IMR-90 (cell line): Measurements from ENCODE around the gene FRYL. TPM values are rescaled to one million over a fixed set of nuclear protein-coding genes. Genes with fewer than 3 reads are reported as not detected.

Experiments
- ATAC-seq: fragments of 200-7000 bp; cut with Tn5 transposase; 2 replicates; pipeline ENCODE4 v1.9.1; 2020; ENCODE audit warnings: low read depth, mild to moderate bottlenecking, moderate library complexity
- BruUV-seq: library from RNA; stranded (reverse); fragments of 400-500 nt; replicated peaks from 2 replicates; lab custom pipeline; 2021; lab: Mats Ljungman, UMichigan
- CTCF ChIA-PET: fragments of 300-600 bp; formaldehyde crosslinking; extraction: SDS; loops from one replicate; lab custom pipeline; 2021; ENCODE audit warnings: antibody characterized with exemption; lab: Yijun Ruan, JAX
- POLR2A ChIA-PET: fragments of 300-600 bp; sonication (Branson Sonifier 250); formaldehyde crosslinking; loops from one replicate; lab custom pipeline; 2022; ENCODE audit warnings: antibody characterized with exemption; ENCODE audit not compliant: unreplicated experiment; lab: Charles Lee
- DNase-seq: peaks from one replicate; pipeline ENCODE4 v3.0.0; 2013
- H2AFZ ChIP-seq: replicated peaks from 2 replicates; pipeline ENCODE3; 2013; ENCODE audit warnings: low read length, mild to moderate bottlenecking; ENCODE audit not compliant: poor library complexity
- H2AK5ac ChIP-seq: 2 replicates; pipeline ENCODE4 v1.6.1; 2013; ENCODE audit warnings: low read depth, low read length, inconsistent platforms
- H2AK9ac ChIP-seq: replicated peaks from 2 replicates; pipeline ENCODE3; 2013; ENCODE audit warnings: mild to moderate bottlenecking, low read depth, low read length, moderate library complexity; ENCODE audit not compliant: poor library complexity
- H2BK120ac ChIP-seq: 2 replicates; pipeline ENCODE4 v1.6.1; 2013; ENCODE audit warnings: low read depth, low read length, inconsistent platforms
- H2BK15ac ChIP-seq: 3 replicates; pipeline ENCODE4 v1.6.1; 2013; ENCODE audit warnings: low read depth, low read length, inconsistent platforms
- H2BK20ac ChIP-seq: 2 replicates; pipeline ENCODE4 v1.6.1; 2013; ENCODE audit warnings: low read depth, mild to moderate bottlenecking, inconsistent platforms, low read length, moderate library complexity
- H2BK5ac ChIP-seq: 2 replicates; pipeline ENCODE4 v1.6.1; 2013; ENCODE audit warnings: mild to moderate bottlenecking, low read depth, low read length, inconsistent platforms; ENCODE audit not compliant: poor library complexity, severe bottlenecking
- H3K14ac ChIP-seq: replicated peaks from 2 replicates; pipeline ENCODE4 v1.6.1; 2013; ENCODE audit warnings: low read depth, low read length, inconsistent platforms
- H3K18ac ChIP-seq: 2 replicates; pipeline ENCODE4 v1.6.1; 2013; ENCODE audit warnings: low read depth, low read length, control low read depth
- H3K23ac ChIP-seq: 2 replicates; pipeline ENCODE4 v1.6.1; 2013; ENCODE audit warnings: low read depth, low read length, inconsistent platforms
- H3K27ac ChIP-seq: 2 replicates; pipeline ENCODE4 v1.5.1; 2013; ENCODE audit warnings: mild to moderate bottlenecking, control low read depth, low read length; ENCODE audit not compliant: insufficient read depth
- H3K27me3 ChIP-seq: 2 replicates; pipeline ENCODE4 v1.6.1; 2013; ENCODE audit warnings: low read length; ENCODE audit not compliant: control insufficient read depth, insufficient read depth
- H3K36me3 ChIP-seq: 2 replicates; pipeline ENCODE4 v1.6.1; 2013; ENCODE audit warnings: low read length, mixed read lengths; ENCODE audit not compliant: control insufficient read depth, insufficient read depth
- H3K4ac ChIP-seq: 2 replicates; pipeline ENCODE4 v1.6.1; 2013; ENCODE audit warnings: low read depth, low read length, inconsistent platforms
- H3K4me1 ChIP-seq: 2 replicates; pipeline ENCODE4 v1.6.1; 2013; ENCODE audit warnings: low read length, mixed read lengths; ENCODE audit not compliant: control insufficient read depth, insufficient read depth
- H3K4me2 ChIP-seq: 2 replicates; pipeline ENCODE4 v1.6.1; 2013; ENCODE audit warnings: low read depth, mild to moderate bottlenecking, control low read depth, low read length, moderate library complexity
- H3K4me3 ChIP-seq: 2 replicates; pipeline ENCODE4 v1.5.1; 2013; ENCODE audit warnings: low read depth, mild to moderate bottlenecking, control low read depth, low read length, moderate library complexity; ENCODE audit not compliant: insufficient read depth
- H3K56ac ChIP-seq: 2 replicates; pipeline ENCODE4 v1.6.1; 2013; ENCODE audit warnings: low read length, inconsistent platforms; ENCODE audit not compliant: insufficient read depth; ENCODE audit errors: extremely low read depth
- H3K79me1 ChIP-seq, 2 experiments: 2 replicates each; pipeline ENCODE4 v1.6.1; 2013; ENCODE audit warnings: low read length in 2 of 2, inconsistent platforms in 1 of 2, low read depth in 1 of 2
- H3K9ac ChIP-seq: 2 replicates; pipeline ENCODE4 v1.6.1; 2013; ENCODE audit warnings: low read depth, low read length, control low read depth
- H3K9me1 ChIP-seq: 2 replicates; pipeline ENCODE4 v1.6.1; 2013; ENCODE audit warnings: low read length, inconsistent platforms; ENCODE audit not compliant: insufficient read depth
- H3K9me3 ChIP-seq: 2 replicates; pipeline ENCODE4 v1.6.1; 2013; ENCODE audit warnings: low read length; ENCODE audit not compliant: control insufficient read depth, insufficient read depth
- H4K20me1 ChIP-seq: 2 replicates; pipeline ENCODE4 v1.6.1; 2013; ENCODE audit warnings: low read length, inconsistent platforms; ENCODE audit not compliant: insufficient read depth
- H4K5ac ChIP-seq: 2 replicates; pipeline ENCODE4 v1.6.1; 2013; ENCODE audit warnings: mild to moderate bottlenecking, low read depth, low read length, control low read depth
- H4K8ac ChIP-seq, 2 experiments: 2 replicates each; pipeline ENCODE4 v1.6.1; 2013; ENCODE audit warnings: low read depth in 2 of 2, low read length in 2 of 2, control low read depth in 1 of 2, inconsistent platforms in 1 of 2
- H4K91ac ChIP-seq: 2 replicates; pipeline ENCODE4 v1.6.1; 2013; ENCODE audit warnings: low read depth, low read length, inconsistent platforms; ENCODE audit not compliant: insufficient read depth
- BHLHE40 ChIP-seq: fragments of 150-350 bp; IDR thresholded peaks from 2 replicates; pipeline ENCODE4 v1.6.1; 2016; ENCODE audit warnings: mild to moderate bottlenecking, low read depth, low read length
- CEBPB ChIP-seq: IDR thresholded peaks from 2 replicates; pipeline ENCODE4 v1.6.1; 2012; ENCODE audit warnings: low read depth, low read length, improper control_type of control experiment
- CHD1 ChIP-seq: IDR thresholded peaks from 2 replicates; pipeline ENCODE4 v1.6.1; 2012; ENCODE audit warnings: low read depth, low read length, improper control_type of control experiment
- CTCF ChIP-seq: conservative IDR thresholded peaks from 2 replicates; pipeline ENCODE4 v1.5.1; 2012; ENCODE audit warnings: mild to moderate bottlenecking, low read depth, low read length, improper control_type of control experiment
- ELK1 ChIP-seq: fragments of 150-350 bp; IDR thresholded peaks from 2 replicates; pipeline ENCODE4 v1.6.1; 2016; ENCODE audit warnings: low read depth, mild to moderate bottlenecking, low read length, moderate library complexity, borderline replicate concordance
- FOS ChIP-seq: fragments of 150-350 bp; IDR thresholded peaks from 2 replicates; pipeline ENCODE4 v1.6.1; 2016; ENCODE audit warnings: low read depth, low read length
- MAFK ChIP-seq: IDR thresholded peaks from 2 replicates; pipeline ENCODE4 v1.6.1; 2012; ENCODE audit warnings: low read depth, low read length, improper control_type of control experiment
- MAZ ChIP-seq: IDR thresholded peaks from 2 replicates; pipeline ENCODE4 v1.6.1; 2012; ENCODE audit warnings: low read depth, mild to moderate bottlenecking, low read length, improper control_type of control experiment, moderate library complexity, borderline replicate concordance
- MXI1 ChIP-seq: IDR thresholded peaks from 2 replicates; pipeline ENCODE4 v1.6.1; 2012; ENCODE audit warnings: low read depth, mild to moderate bottlenecking, low read length, moderate library complexity, borderline replicate concordance
- NFE2L2 ChIP-seq: fragments of 150-350 bp; IDR thresholded peaks from 2 replicates; pipeline ENCODE4 v1.6.1; 2016; ENCODE audit warnings: low read depth, mild to moderate bottlenecking, low read length
- POLR2A ChIP-seq: IDR thresholded peaks from 2 replicates; pipeline ENCODE4 v1.6.1; 2012; ENCODE audit warnings: mild to moderate bottlenecking, low read depth, low read length
- RAD21 ChIP-seq: IDR thresholded peaks from 2 replicates; pipeline ENCODE4 v1.6.1; 2012; ENCODE audit warnings: low read length, improper control_type of control experiment
- RCOR1 ChIP-seq: IDR thresholded peaks from 2 replicates; pipeline ENCODE4 v1.6.1; 2012; ENCODE audit warnings: mild to moderate bottlenecking, low read length, improper control_type of control experiment; ENCODE audit not compliant: insufficient replicate concordance
- RFX5 ChIP-seq: IDR thresholded peaks from 2 replicates; pipeline ENCODE4 v1.8.0; 2012; ENCODE audit warnings: low read depth, mild to moderate bottlenecking, low read length, moderate library complexity
- SMC3 ChIP-seq: fragments of 150-350 bp; IDR thresholded peaks from 2 replicates; pipeline ENCODE4 v1.6.1; 2016; ENCODE audit warnings: low read depth, mild to moderate bottlenecking, antibody characterized with exemption, low read length, moderate library complexity
- USF2 ChIP-seq: fragments of 150-350 bp; IDR thresholded peaks from 2 replicates; pipeline ENCODE4 v1.6.1; 2017; ENCODE audit warnings: mild to moderate bottlenecking, antibody characterized with exemption, low read length, low read depth
- WGBS, 2 experiments: methylation state at CpG; one replicate each; pipeline versions ENCODE4 v1.1.5 to v1.1.7; 2013; ENCODE audit warnings: missing lambda C conversion rate in 2 of 2; ENCODE audit not compliant: insufficient read length in 1 of 2; ENCODE audit errors: extremely low coverage in 2 of 2; 5-methylcytosine and 5-hydroxymethylcytosine counted together
- dilution Hi-C: fragments of 300-500 bp; cut with HindIII; formaldehyde crosslinking; loops from one replicate; pipeline ENCODE4 v1.14.3; 2018; ENCODE audit warnings: low sequenced_read_pairs; ENCODE audit not compliant: unreplicated experiment
- in situ Hi-C: fragments of 300-500 bp; cut with MboI; formaldehyde crosslinking; loops from 3 replicates; pipeline ENCODE4 v1.14.3; 2019; ENCODE audit warnings: low sequenced_read_pairs, inconsistent platforms, mixed read lengths
- intact Hi-C: fragments of 100-400 bp; cut with micrococcal nuclease; formaldehyde crosslinking; loops from 2 replicates; pipeline ENCODE4 v1.10.0; 2022
- polyA plus RNA-seq, 3 experiments: library from polyadenylated mRNA; depleted of rRNA; stranded (reverse); fragments of >200 nt; gene quantifications; 2 replicates each; pipeline ENCODE4 v1.2.3, GENCODE V29; 2012; ENCODE audit warnings: low replicate concordance in 1 of 3
- total RNA-seq: library from RNA; depleted of rRNA; stranded (reverse); fragments of >200 nt; gene quantifications from 2 replicates; pipeline ENCODE4 v1.2.3, GENCODE V29; 2012

The FRYL gene
- total and polyA plus RNA-seq, 2 of the 4 experiments (the other 2 are of a cell fraction) = 9.9 to 77.4 TPM

DNA sequence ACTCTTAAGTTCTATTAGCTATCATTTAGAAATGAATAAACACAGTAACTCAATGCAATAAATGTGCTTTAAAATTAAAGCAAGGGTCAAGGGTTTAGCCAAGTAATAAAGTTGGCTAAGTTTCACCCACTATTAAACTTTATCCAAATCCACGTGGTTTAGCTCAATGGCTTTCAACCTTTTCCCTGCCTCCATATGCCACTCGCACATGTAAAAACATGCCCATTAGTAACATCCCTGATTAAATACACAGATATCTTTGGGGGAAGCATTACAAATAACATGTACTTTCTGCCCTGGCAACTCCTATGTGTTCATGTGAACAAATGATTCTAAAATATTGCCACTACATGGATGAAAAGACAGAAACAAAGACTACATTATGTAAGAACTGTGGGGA is 159.2 kb downstream of the FRYL start:
- H3K18ac ChIP-seq = no peak overlapping the region
- ChIA-PET CTCF (interaction anchor here (0.8 to 1.0 kb wide), 2 partner anchors 33 to 42 kb away, joined by 3 read pairs; no protein-coding TSS in a partner anchor), POLR2A (no interaction called here)
- H3K23ac ChIP-seq = no peak overlapping the region
- H3K4me1 ChIP-seq = peaks cover 2% of the 10 kb centered on the region; the same call in 1 of the 2 replicates
- H2AK9ac ChIP-seq = no peak overlapping the region
- H3K79me1 ChIP-seq = peaks cover 8 to 9% of the 10 kb centered on the region in 2 experiments; a peak in 3 of 4 replicates
- no peak overlapping the region for H3K4me3 ChIP-seq
- H3K27me3 ChIP-seq = no peaks in the 10 kb centered on the region
- in situ Hi-C loops (no loop called here), intact Hi-C loops (no loop called here), dilution Hi-C loops (no loop called here)
- no peaks in the 10 kb centered on the region for H4K20me1 ChIP-seq
- no peak overlapping the region for H2BK20ac ChIP-seq
- H3K14ac ChIP-seq = no peak overlapping the region
- no peak overlapping the region for H4K91ac ChIP-seq
- no peak for ATAC-seq
- TF ChIP-seq ELK1 (no peak), SMC3 (no peak), BHLHE40 (no peak), RFX5 (no peak), RCOR1 (no peak), CHD1 (no peak), CTCF (no peak), USF2 (no peak), POLR2A (no peak), MAZ (no peak), CEBPB (no peak), RAD21 (no peak), NFE2L2 (no peak), FOS (no peak), MAFK (no peak), MXI1 (no peak)
- H3K4ac ChIP-seq = no peak overlapping the region
- H4K8ac ChIP-seq = 0 out of 4 replicates have a peak overlapping the region, but pooled peaks of 1 of the 2 experiments have one; percentile 15
- no peak for DNase-seq
- peaks cover 3% of the 10 kb centered on the region; the same call in 1 of the 2 replicates for H3K9me3 ChIP-seq
- no peaks in the 10 kb centered on the region; the same call in 1 of the 2 replicates for H3K9me1 ChIP-seq
- no peak overlapping the region for H3K4me2 ChIP-seq
- no TSS peak for BruUV-seq
- WGBS, 2 experiments = no CpG with 5 or more reads among the region's 2 CpGs
- H4K5ac ChIP-seq = no peak overlapping the region
- no peak overlapping the region for H2BK15ac ChIP-seq
- no peak overlapping the region for H2AFZ ChIP-seq
- H2BK120ac ChIP-seq = no peak overlapping the region
- H3K56ac ChIP-seq = no peak overlapping the region
- no peak overlapping the region for H2AK5ac ChIP-seq
- peaks cover 7% of the 10 kb centered on the region for H3K36me3 ChIP-seq
- no peak overlapping the region for H2BK5ac ChIP-seq
- no peak overlapping the region for H3K27ac ChIP-seq
- H3K9ac ChIP-seq = no peak overlapping the region
